Measurements from ENCODE around the gene ASTN2. TPM values are rescaled to one million over a fixed set of nuclear protein-coding genes. Genes with fewer than 3 reads are reported as not detected.

The ASTN2 gene
- total RNA-seq, 2 experiments from 2014 or later: 1.7 to 4.2 TPM

- Histone ChIP-seq H3K4me3 (ENCODE audit: low read depth, low read length, poor library complexity, severe bottlenecking) (no peak overlapping the region), H3K9me2 (ENCODE audit: insufficient read depth, low read length) (no peaks in the 10 kb centered on the region), H4K20me1 (ENCODE audit: insufficient read depth, low read length) (no peaks in the 10 kb centered on the region), H3K27ac (ENCODE audit: low read depth, low read length, poor library complexity, severe bottlenecking) (no peak overlapping the region), H2AFZ (ENCODE audit: low read length) (no peak overlapping the region), H3K4me2 (ENCODE audit: low read length) (no peak overlapping the region), H3K36me3 (ENCODE audit: insufficient read depth, low read length) (no peaks in the 10 kb centered on the region), H3K79me2 (ENCODE audit: insufficient read depth, low read depth, low read length) (no peaks in the 10 kb centered on the region), H3K9me3 (ENCODE audit: low read length) (no peaks in the 10 kb centered on the region), H3K4me1 (ENCODE audit: insufficient read depth, low read length, poor library complexity, severe bottlenecking) (no peaks in the 10 kb centered on the region)
- no peak for DNase-seq (ENCODE audit: low spot score)
- ChIA-PET POLR2A (no interaction called here), CTCF (ENCODE audit: unreplicated experiment) (no interaction called here)
- intact Hi-C loops (cut with micrococcal nuclease; ENCODE audit: unreplicated experiment): no loop called here
- no TSS peak for BruUV-seq (replicated peaks)
- TF ChIP-seq CTCF (conservative IDR thresholded peaks at IDR 0.05; ENCODE audit: low read length) (no peak), EZH2phosphoT487 (IDR thresholded peaks at IDR 0.05; ENCODE audit: borderline replicate concordance, low read depth, low read length) (no peak)
Measured at GRCh38 chr9:116437411-116438370, 977.2 kb downstream of the ASTN2 start.

GRCh38 chr9:116436121-116436520, 978.7 kb downstream of the ASTN2 start:
- Histone ChIP-seq H3K36me3 (ENCODE audit: insufficient read depth, low read length) (no peaks in the 10 kb centered on the region), H3K79me2 (ENCODE audit: insufficient read depth, low read depth, low read length) (no peaks in the 10 kb centered on the region), H2AFZ (ENCODE audit: low read length) (no peak overlapping the region), H3K9me2 (ENCODE audit: insufficient read depth, low read length) (no peaks in the 10 kb centered on the region), H3K27ac (ENCODE audit: low read depth, low read length, poor library complexity, severe bottlenecking) (no peak overlapping the region), H3K9me3 (ENCODE audit: low read length) (no peaks in the 10 kb centered on the region), H3K4me1 (ENCODE audit: insufficient read depth, low read length, poor library complexity, severe bottlenecking) (no peaks in the 10 kb centered on the region), H3K4me2 (ENCODE audit: low read length) (no peak overlapping the region), H3K4me3 (ENCODE audit: low read depth, low read length, poor library complexity, severe bottlenecking) (no peak overlapping the region), H4K20me1 (ENCODE audit: insufficient read depth, low read length) (no peaks in the 10 kb centered on the region)
- TF ChIP-seq EZH2phosphoT487 (IDR thresholded peaks at IDR 0.05; ENCODE audit: borderline replicate concordance, low read depth, low read length) (no peak), CTCF (conservative IDR thresholded peaks at IDR 0.05; ENCODE audit: low read length) (no peak)
- intact Hi-C loops (cut with micrococcal nuclease; ENCODE audit: unreplicated experiment): no loop called here
- POLR2A ChIA-PET: no interaction called here
- CTCF ChIA-PET (ENCODE audit: unreplicated experiment): no interaction called here
- no TSS peak for BruUV-seq (replicated peaks)
- no peak for DNase-seq (ENCODE audit: low spot score)

GRCh38 chr9:116435706-116436105, 979.2 kb downstream of the ASTN2 start:
- H3K36me3 ChIP-seq (ENCODE audit: insufficient read depth, low read length): no peaks in the 10 kb centered on the region
- no peak overlapping the region for H3K27ac ChIP-seq (ENCODE audit: low read depth, low read length, poor library complexity, severe bottlenecking)
- DNase-seq (ENCODE audit: low spot score): no peak
- no peaks in the 10 kb centered on the region for H3K4me1 ChIP-seq (ENCODE audit: insufficient read depth, low read length, poor library complexity, severe bottlenecking)
- ChIA-PET POLR2A (no interaction called here), CTCF (ENCODE audit: unreplicated experiment) (no interaction called here)
- no peaks in the 10 kb centered on the region for H3K79me2 ChIP-seq (ENCODE audit: insufficient read depth, low read depth, low read length)
- H2AFZ ChIP-seq (ENCODE audit: low read length): no peak overlapping the region
- no peaks in the 10 kb centered on the region for H3K9me2 ChIP-seq (ENCODE audit: insufficient read depth, low read length)
- TF ChIP-seq CTCF (conservative IDR thresholded peaks at IDR 0.05; ENCODE audit: low read length): no peak
- no peak for TF ChIP-seq EZH2phosphoT487 (IDR thresholded peaks at IDR 0.05; ENCODE audit: borderline replicate concordance, low read depth, low read length)
- BruUV-seq (replicated peaks): no TSS peak
- H3K9me3 ChIP-seq (ENCODE audit: low read length): no peaks in the 10 kb centered on the region
- H3K4me2 ChIP-seq (ENCODE audit: low read length): no peak overlapping the region
- no peaks in the 10 kb centered on the region for H4K20me1 ChIP-seq (ENCODE audit: insufficient read depth, low read length)
- no peak overlapping the region for H3K4me3 ChIP-seq (ENCODE audit: low read depth, low read length, poor library complexity, severe bottlenecking)
- intact Hi-C loops (cut with micrococcal nuclease; ENCODE audit: unreplicated experiment): no loop called here
